Activated T-cell treated with anti-CD3 and anti-CD28 coated beads, Interleukin-2, amount 50 U/mL, for 4 hours (primary cell): ENCODE data around the gene COX6B2. TPM values are rescaled to one million over a fixed set of nuclear protein-coding genes. Genes with fewer than 3 reads are reported as not detected.

ENCODE experiments used
- ATAC-seq, 2 donors: fragments of 200-7000 bp; cut with Tn5 transposase; one replicate each; pipeline ENCODE4 v1.10.0; 2021
- DNase-seq: peaks from one replicate; pipeline ENCODE4 v3.0.0-alpha.2; 2020
- H3K27me3 Mint-ChIP-seq: one replicate; pipeline ENCODE4 v1.8.0; 2021; ENCODE audit warnings: low read depth, mixed read lengths
- H3K36me3 Mint-ChIP-seq: one replicate; pipeline ENCODE4 v1.8.0; 2022; ENCODE audit warnings: mixed read lengths; ENCODE audit not compliant: insufficient read depth
- H3K4me1 Mint-ChIP-seq: one replicate; pipeline ENCODE4 v1.8.0; 2021; ENCODE audit warnings: low read depth, mixed read lengths
- H3K4me3 Mint-ChIP-seq: one replicate; pipeline ENCODE4 v1.8.0; 2021; ENCODE audit warnings: mild to moderate bottlenecking, moderate library complexity, mixed read lengths
- H3K9me3 Mint-ChIP-seq: one replicate; pipeline ENCODE4 v1.8.0; 2021; ENCODE audit warnings: mixed read lengths
- total RNA-seq, 3 donors: library from RNA; stranded (reverse); gene quantifications; one replicate each; pipeline ENCODE4 v1.2.1, GENCODE V29; 2021

The COX6B2 gene
- total RNA-seq, 3 donors from 2014 or later, result not detected

DNA sequence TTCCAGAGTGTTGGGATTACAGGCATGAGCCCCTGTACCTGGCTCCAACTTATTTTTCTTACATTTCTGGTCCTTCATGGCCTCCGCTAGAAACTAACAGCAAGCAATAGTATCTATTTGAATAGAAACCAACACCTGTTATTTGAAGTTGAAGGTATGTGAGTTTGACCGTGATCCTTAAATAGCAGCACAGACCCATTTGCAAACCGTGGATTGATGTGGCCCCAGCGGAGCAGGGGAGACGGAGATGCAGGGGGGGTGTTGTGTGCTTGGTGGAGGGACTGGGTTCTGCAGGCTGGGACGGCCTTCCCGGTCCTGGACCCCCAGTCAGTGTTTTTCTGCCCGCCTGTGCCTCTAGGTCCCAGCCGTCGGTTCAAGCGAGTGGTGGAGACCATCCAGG is 46.2 kb downstream of the COX6B2 start:
- no peak overlapping the region for H3K4me3 Mint-ChIP-seq
- no peaks in the 10 kb centered on the region for H3K36me3 Mint-ChIP-seq
- H3K9me3 Mint-ChIP-seq, result no peaks in the 10 kb centered on the region
- DNase-seq (no peak), ATAC-seq (no peak)
- H3K27me3 Mint-ChIP-seq, result no peaks in the 10 kb centered on the region
- no peaks in the 10 kb centered on the region for H3K4me1 Mint-ChIP-seq

DNA sequence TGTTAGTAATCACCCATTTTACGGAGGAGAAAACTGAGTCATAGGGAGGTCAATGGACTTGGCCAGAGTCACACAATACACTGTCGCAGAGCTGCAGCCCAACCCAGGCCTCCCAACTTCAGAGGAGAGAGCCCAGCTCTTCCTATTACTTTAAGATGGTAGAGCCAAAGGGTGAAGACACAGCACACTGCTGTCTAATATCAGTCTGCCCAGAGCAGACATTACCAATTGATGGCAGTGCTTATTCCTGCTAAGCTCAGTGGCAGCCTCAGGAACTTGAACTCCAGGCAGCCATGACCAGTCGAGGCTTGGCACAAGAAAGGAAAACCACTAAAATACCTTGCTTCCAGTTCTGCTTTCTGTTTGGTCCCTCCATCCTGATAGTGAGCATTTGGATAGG is 47.8 kb downstream of the COX6B2 start:
- H3K36me3 Mint-ChIP-seq, result no peaks in the 10 kb centered on the region
- H3K4me1 Mint-ChIP-seq, result peaks cover 4% of the 10 kb centered on the region
- H3K27me3 Mint-ChIP-seq, result no peaks in the 10 kb centered on the region
- DNase-seq (no peak), ATAC-seq (no peak)
- no peaks in the 10 kb centered on the region for H3K9me3 Mint-ChIP-seq
- H3K4me3 Mint-ChIP-seq, result no peak overlapping the region

DNA sequence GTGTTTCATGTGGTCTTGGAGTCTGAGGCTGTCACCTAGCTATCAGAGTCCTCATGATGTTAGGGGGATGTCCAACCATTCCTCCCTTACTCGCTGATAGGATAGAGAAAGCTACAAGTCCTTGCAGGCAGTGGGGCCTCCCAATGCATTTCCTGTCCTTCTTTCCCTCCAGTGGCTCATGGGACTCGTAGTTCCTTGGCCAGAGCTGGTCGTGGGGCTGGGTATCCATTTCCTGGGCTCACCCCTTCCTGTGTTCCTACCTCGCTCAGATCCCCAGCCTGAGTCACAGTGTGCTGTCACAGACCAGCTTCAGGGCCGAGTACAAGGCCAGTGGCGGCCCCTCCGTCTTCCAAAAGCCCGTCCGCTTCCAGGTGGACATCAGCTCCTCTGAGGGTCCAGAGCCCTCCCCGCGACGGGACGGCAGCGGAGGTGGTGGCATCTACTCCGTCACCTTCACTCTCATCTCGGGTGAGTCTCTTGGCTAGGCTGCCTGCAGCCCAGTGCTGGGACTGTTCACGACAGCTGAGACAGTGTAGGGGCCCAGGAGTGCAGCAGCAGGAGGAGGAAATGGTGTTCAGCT is 48.4 kb downstream of the COX6B2 start:
- ATAC-seq (no peak), DNase-seq (no peak)
- no peak overlapping the region for H3K4me3 Mint-ChIP-seq
- no peaks in the 10 kb centered on the region for H3K9me3 Mint-ChIP-seq
- H3K36me3 Mint-ChIP-seq, result no peaks in the 10 kb centered on the region
- no peaks in the 10 kb centered on the region for H3K27me3 Mint-ChIP-seq
- peaks cover 6% of the 10 kb centered on the region for H3K4me1 Mint-ChIP-seq

DNA sequence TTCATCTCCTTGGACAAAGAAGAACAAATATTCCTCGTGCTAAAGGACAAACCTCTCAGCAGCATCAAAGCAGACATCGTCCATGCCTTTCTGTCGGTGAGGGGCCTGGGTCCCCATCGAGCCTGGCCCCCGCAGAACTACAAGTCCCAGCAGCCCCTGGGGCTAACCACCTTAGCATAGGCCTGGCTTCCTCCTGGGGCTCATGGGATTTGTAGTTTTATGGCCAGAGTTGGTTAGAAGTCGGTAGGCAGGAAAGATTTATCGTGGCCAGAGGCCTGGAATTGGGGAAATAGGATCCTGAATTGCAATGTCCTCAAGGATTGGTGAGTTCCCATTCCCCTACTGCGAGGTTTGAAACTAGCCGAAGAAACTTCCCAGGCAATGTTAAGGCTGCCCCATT is 49.0 kb downstream of the COX6B2 start:
- DNase-seq, result peak; percentile 41
- H3K27me3 Mint-ChIP-seq, result no peaks in the 10 kb centered on the region
- ATAC-seq, result peak; percentile 65 to 74
- H3K4me3 Mint-ChIP-seq, result no peak overlapping the region
- no peaks in the 10 kb centered on the region for H3K9me3 Mint-ChIP-seq
- H3K4me1 Mint-ChIP-seq, result peaks cover 6% of the 10 kb centered on the region
- no peaks in the 10 kb centered on the region for H3K36me3 Mint-ChIP-seq

DNA sequence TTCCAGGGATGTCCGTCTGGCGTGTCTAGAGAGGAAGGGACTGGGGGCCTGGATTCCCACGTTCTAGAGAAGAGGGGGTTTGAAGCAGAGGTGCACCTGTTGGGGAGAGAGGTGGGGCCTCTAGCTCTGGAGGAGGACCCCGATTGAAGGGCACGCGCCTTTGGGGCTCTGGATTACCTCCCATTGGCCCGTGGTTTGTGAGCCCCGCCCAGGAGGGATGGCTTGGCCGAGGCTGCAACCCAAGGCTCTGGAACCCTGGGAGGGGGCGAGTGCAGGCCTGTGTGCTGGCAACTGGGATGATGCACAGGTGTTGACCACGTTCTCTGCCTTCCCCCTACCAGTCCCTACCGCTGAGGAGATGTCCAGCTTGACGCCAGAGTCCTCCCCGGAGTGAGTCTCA is 49.5 kb downstream of the COX6B2 start:
- no peak for ATAC-seq
- H3K4me3 Mint-ChIP-seq, result no peak overlapping the region
- peaks cover 6% of the 10 kb centered on the region for H3K4me1 Mint-ChIP-seq
- no peaks in the 10 kb centered on the region for H3K36me3 Mint-ChIP-seq
- H3K9me3 Mint-ChIP-seq, result no peaks in the 10 kb centered on the region
- no peak for DNase-seq
- no peaks in the 10 kb centered on the region for H3K27me3 Mint-ChIP-seq

DNA sequence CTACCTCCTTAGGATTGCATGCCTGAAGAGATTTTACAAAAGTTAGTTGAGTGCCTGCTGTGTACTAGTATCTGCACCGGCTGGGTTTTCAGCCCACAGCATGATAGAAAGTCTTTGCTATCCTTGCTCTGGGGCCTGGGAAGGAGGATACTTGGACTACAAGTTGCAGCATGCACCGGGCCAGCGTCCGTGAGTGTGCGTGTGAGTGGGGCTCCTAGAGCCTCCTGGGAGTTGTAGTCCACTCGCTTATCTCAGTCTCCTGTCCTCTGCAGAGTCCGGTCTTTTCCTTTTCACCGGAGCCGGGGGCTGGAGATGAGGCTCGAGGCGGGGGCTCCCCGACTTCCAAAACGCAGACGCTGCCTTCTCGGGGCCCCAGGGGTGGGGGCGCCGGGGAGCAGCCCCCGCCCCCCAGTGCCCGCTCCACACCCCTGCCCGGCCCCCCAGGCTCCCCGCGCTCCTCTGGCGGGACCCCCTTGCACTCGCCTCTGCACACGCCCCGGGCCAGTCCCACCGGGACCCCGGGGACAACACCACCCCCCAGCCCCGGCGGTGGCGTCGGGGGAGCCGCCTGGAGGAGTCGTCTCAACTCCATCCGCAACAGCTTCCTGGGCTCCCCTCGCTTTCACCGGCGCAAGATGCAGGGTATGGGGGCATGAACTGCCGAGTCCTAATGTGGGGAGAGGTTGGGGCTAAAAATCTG is 50.1 kb downstream of the COX6B2 start:
- Mint-ChIP-seq H3K36me3 (no peaks in the 10 kb centered on the region), H3K4me1 (peaks cover 6% of the 10 kb centered on the region), H3K9me3 (no peaks in the 10 kb centered on the region), H3K4me3 (no peak overlapping the region), H3K27me3 (no peaks in the 10 kb centered on the region)
- ATAC-seq (no peak), DNase-seq (no peak)

DNA sequence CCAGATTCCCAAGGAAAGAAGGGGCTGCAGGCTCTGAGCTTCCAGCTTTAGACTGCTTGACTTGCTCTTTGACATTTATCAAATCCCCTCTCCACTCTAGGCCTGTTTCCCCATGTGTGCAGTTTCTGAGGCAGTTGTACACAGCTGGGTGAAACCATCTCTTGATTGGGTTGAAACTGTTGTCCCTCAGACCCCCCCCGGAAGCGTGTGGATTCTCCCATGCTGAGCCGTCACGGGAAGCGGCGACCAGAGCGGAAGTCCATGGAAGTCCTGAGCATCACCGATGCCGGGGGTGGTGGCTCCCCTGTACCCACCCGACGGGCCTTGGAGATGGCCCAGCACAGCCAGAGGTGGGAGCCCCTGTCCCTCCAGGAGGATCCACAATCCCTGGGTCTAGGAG is 51.0 kb downstream of the COX6B2 start:
- peaks cover 6% of the 10 kb centered on the region for H3K4me1 Mint-ChIP-seq
- ATAC-seq, result no peak
- no peaks in the 10 kb centered on the region for H3K36me3 Mint-ChIP-seq
- H3K4me3 Mint-ChIP-seq, result no peak overlapping the region
- H3K9me3 Mint-ChIP-seq, result no peaks in the 10 kb centered on the region
- no peak for DNase-seq
- H3K27me3 Mint-ChIP-seq, result no peaks in the 10 kb centered on the region

DNA sequence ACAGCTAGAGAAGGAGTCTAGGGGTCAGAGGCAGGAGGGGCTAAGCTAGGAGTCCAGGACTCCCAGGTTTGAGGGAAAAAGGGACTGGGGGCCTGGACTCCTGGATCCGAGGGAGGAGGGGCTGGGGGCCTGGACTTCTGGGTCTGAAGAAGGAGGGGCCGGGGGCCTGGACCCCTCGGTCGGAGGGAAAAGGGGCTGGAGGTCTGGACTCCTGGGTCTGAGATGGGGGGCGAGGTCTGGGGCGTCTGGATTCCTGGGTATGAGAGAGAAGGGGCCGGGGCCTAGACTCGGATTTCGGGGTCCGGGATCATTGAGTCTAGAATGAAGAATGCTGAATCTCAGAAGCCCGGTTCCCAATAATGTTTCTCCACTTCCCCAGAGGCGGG is 52.2 kb downstream of the COX6B2 start:
- Mint-ChIP-seq H3K4me1 (peaks cover 6% of the 10 kb centered on the region), H3K27me3 (no peaks in the 10 kb centered on the region)
- DNase-seq, result no peak

DNA sequence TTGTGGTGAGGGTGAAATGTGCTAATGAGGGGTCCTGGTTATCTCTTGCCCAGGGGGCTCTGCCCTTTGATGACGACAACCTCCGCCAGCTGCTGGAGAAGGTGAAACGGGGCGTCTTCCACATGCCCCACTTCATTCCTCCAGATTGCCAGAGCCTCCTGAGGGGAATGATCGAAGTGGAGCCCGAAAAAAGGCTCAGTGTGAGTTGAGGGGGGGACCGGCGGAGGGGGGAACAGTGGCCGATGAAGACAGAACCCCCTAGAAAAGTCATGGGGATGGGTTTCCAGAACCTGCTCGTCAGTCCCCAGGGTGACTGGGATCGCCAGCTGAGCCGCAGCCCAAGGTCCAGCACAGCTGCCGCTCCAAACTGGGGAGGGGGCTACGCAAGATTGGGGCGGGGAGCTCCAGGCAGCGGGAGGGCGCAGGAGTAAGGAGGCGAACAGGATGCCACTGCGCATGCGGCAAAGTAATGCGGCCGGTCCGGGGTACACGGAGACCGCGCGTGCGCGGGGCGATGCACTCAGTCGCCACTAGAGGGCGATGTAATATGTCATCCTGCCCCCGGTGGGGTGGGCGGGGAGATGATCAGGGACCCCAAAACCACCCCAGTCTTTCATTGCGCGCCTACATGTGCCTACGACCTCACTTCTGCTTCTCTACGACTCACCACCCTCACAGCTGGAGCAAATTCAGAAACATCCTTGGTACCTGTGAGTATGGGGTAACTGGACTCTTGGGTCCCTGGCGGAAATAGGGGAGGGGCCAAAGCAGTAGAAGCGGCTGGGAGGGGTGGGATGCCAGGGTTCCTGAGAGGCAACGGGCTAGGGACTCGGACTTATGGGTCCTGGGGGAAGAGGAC is 52.8 kb downstream of the COX6B2 start:
- Mint-ChIP-seq H3K36me3 (no peaks in the 10 kb centered on the region), H3K4me1 (peaks cover 6% of the 10 kb centered on the region), H3K4me3 (peak overlapping the region; percentile 80), H3K9me3 (no peaks in the 10 kb centered on the region), H3K27me3 (no peaks in the 10 kb centered on the region)
- DNase-seq (peak; percentile 97), ATAC-seq (peak; percentile 90)

More for the DNA sequence above, 52.2 kb downstream of the COX6B2 start:
- no peak for ATAC-seq
- no peaks in the 10 kb centered on the region for H3K9me3 Mint-ChIP-seq
- H3K36me3 Mint-ChIP-seq, result no peaks in the 10 kb centered on the region
- peak overlapping the region; percentile 80 for H3K4me3 Mint-ChIP-seq

DNA sequence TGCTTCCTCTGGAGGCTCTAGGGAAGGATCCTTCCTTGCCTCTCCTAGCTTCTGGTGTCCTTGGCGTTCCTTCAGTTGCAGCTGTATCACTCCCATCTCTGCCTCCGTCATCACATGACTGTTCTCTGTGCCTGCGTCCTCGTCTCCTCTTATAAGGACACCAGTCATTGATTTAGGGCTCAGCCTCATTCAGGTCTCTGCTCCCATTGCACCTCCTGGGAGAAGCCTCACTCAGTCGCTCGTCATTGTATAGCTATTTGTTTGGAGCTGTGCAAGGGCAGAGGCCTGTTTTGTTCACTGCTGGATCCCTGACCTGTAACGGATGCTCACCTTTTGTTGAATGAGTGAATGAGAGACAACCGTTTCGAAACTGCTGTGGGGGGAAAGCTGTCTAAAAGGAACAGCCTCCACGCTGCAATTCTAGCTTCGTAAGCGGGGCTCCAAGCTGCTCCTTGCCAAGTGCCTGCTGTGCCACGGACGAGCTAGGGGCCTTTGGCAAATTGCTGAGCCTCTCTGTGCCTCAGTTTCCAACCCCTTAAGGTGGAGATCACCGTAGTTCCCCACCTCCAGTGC is 53.5 kb downstream of the COX6B2 start:
- peaks cover 6% of the 10 kb centered on the region for H3K4me1 Mint-ChIP-seq
- DNase-seq (no peak), ATAC-seq (no peak)
- no peaks in the 10 kb centered on the region for H3K36me3 Mint-ChIP-seq
- H3K27me3 Mint-ChIP-seq, result no peaks in the 10 kb centered on the region
- H3K9me3 Mint-ChIP-seq, result no peaks in the 10 kb centered on the region
- H3K4me3 Mint-ChIP-seq, result peak overlapping the region; percentile 13

DNA sequence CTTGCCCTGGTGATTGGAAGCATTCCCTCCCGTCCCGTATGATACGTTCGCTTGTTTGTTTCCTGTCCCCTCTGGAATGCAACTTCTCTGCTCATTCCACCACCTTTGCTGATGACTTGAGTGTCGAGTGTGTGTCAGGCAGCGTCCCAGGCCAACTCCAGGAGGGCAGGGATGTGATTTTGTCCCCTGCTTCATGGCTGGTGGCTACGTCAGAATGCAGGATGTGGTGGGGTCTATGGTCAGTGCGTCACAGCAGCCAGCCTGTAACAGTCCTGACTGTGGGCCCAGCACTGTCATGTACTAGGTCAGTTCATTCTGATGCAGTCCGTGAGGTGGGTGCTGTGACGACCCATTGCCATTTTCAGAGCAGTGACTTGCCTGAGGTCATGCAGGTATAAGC is 54.5 kb downstream of the COX6B2 start:
- no peak overlapping the region for H3K4me3 Mint-ChIP-seq
- ATAC-seq (no peak), DNase-seq (no peak)
- no peaks in the 10 kb centered on the region for H3K9me3 Mint-ChIP-seq
- H3K27me3 Mint-ChIP-seq, result no peaks in the 10 kb centered on the region
- no peaks in the 10 kb centered on the region for H3K36me3 Mint-ChIP-seq
- peaks cover 6% of the 10 kb centered on the region for H3K4me1 Mint-ChIP-seq

Other genes starting within 250 kb of the COX6B2 start
- gene PPP1R12C, start 237.1 kb downstream of the COX6B2 start, total RNA-seq, result 100 to 1,000 TPM in 2 of 3 donors, 10 to 100 TPM in 1; 95.6 to 105 (median 104) TPM
- gene TNNT1, start 205.5 kb downstream of the COX6B2 start, total RNA-seq, result not detected
- not detected for gene TNNI3, start 197.0 kb downstream of the COX6B2 start, total RNA-seq
- gene DNAAF3, start 188.1 kb downstream of the COX6B2 start, total RNA-seq, result under 1 TPM in 2 of 3 donors, not detected in 1; 0.25 to 0.45 TPM
- not detected for gene SYT5, start 174.4 kb downstream of the COX6B2 start, total RNA-seq
- under 1 TPM; 0.11 to 0.38 (median 0.11) TPM for gene PTPRH, start 145.2 kb downstream of the COX6B2 start, total RNA-seq
- gene TMEM86B, start 126.0 kb downstream of the COX6B2 start, total RNA-seq, result 1 to 10 TPM; 5.8 to 6.9 (median 6.2) TPM
- 100 to 1,000 TPM; 256 to 326 (median 285) TPM for gene PPP6R1, start 95.7 kb downstream of the COX6B2 start, total RNA-seq
- gene HSPBP1, start 74.6 kb downstream of the COX6B2 start, total RNA-seq, result 100 to 1,000 TPM; 113 to 139 (median 121) TPM
- 1 to 10 TPM; 4.0 to 6.5 (median 5.0) TPM for gene BRSK1, start 70.7 kb downstream of the COX6B2 start, total RNA-seq
- not detected for gene TMEM150B, start 29.4 kb downstream of the COX6B2 start, total RNA-seq
- 1 to 10 TPM; 8.1 to 9.2 (median 8.6) TPM for gene KMT5C, start 14.8 kb downstream of the COX6B2 start, total RNA-seq
- gene GARIN5B, start 8.5 kb upstream of the COX6B2 start, total RNA-seq, result not detected
- under 1 TPM; 0.18 to 0.46 (median 0.35) TPM for gene IL11, start 15.7 kb upstream of the COX6B2 start, total RNA-seq
- gene TMEM190, start 22.1 kb upstream of the COX6B2 start, total RNA-seq, result not detected
- 1 to 10 TPM; 6.1 to 8.8 (median 8.4) TPM for gene TMEM238, start 29.6 kb upstream of the COX6B2 start, total RNA-seq
- gene RPL28, start 31.2 kb upstream of the COX6B2 start, total RNA-seq, result 1,000 to 10,000 TPM; 3,242 to 3,402 (median 3,363) TPM
- gene UBE2S, start 53.1 kb upstream of the COX6B2 start, total RNA-seq, result 100 to 1,000 TPM; 226 to 281 (median 237) TPM
- gene SHISA7, start 88.6 kb upstream of the COX6B2 start, total RNA-seq, result not detected
- 10 to 100 TPM; 63.2 to 65.1 (median 64.5) TPM for gene ISOC2, start 106.9 kb upstream of the COX6B2 start, total RNA-seq
- gene C19orf85, start 110.0 kb upstream of the COX6B2 start, total RNA-seq, result not detected
- 10 to 100 TPM; 11.0 to 12.6 (median 12.1) TPM for gene ZNF628, start 121.9 kb upstream of the COX6B2 start, total RNA-seq
- 10 to 100 TPM; 16.0 to 23.4 (median 17.6) TPM for gene NAT14, start 130.5 kb upstream of the COX6B2 start, total RNA-seq
- under 1 TPM; 0.29 to 0.66 (median 0.38) TPM for gene SSC5D, start 133.7 kb upstream of the COX6B2 start, total RNA-seq
- gene SBK2, start 182.4 kb upstream of the COX6B2 start, total RNA-seq, result not detected
- not detected for gene SBK3, start 190.8 kb upstream of the COX6B2 start, total RNA-seq
- 10 to 100 TPM; 10.1 to 12.2 (median 11.0) TPM for gene ZNF579, start 226.1 kb upstream of the COX6B2 start, total RNA-seq
- 10 to 100 TPM; 31.4 to 35.5 (median 34.4) TPM for gene FIZ1, start 244.8 kb upstream of the COX6B2 start, total RNA-seq
- gene ZNF524, start 245.6 kb upstream of the COX6B2 start, total RNA-seq, result 10 to 100 TPM; 12.5 to 12.6 (median 12.6) TPM